Measurements from ENCODE around the gene LRRK1. TPM values are rescaled to one million over a fixed set of nuclear protein-coding genes. Genes with fewer than 3 reads are reported as not detected.

Gene LRRK1
- total and polyA plus RNA-seq, 2 of the 13 experiments (the other 11 are each of a cell fraction or from before 2014, with no cell fraction given) = 0.13 to 1.2 TPM

DNA sequence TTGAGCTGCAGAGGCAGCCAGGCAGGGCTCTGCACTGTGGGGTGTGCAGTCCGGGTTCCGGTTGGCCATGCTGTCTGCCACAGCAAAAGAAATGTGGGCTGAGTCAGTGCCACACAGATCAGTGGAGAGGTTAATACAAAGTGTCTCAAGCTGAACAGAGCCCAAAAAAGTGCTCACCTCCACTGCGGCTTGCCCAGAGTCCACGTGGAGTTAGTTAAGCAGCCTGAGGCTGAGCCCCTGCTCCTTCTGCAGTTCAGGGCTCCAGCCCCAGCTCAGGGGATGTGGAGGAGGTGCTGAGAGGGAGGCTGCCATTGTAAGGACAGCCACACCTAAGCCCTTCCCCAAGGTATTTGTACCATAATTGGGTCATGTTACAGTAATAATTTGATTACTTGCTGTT lies 85.3 kb downstream of the LRRK1 start:
- H3K27me3 ChIP-seq (ENCODE audit: control insufficient read depth in 1 of 2, insufficient read depth in 2 of 2, low read length in 2 of 2) = peaks cover 0 to 27% of the 10 kb centered on the region in 2 experiments; a peak in 4 of 5 replicates
- in situ Hi-C loops (cut with HindIII; ENCODE audit: extremely low pct_ligation_motif_present, low pct_unique_long_range_greater_than_20kb) (loop anchor here (25.0 kb wide), 1 partner anchor 342 kb away; no protein-coding TSS in a partner anchor), intact Hi-C loops (cut with micrococcal nuclease; ENCODE audit: unreplicated experiment) (no loop called here)
- H3K79me2 ChIP-seq (ENCODE audit: insufficient read depth, low read length) = no peaks in the 10 kb centered on the region
- no peak overlapping the region for H3K4me2 ChIP-seq (ENCODE audit: low read depth, low read length)
- POLR2A ChIA-PET = no interaction called here
- peaks cover 18% of the 10 kb centered on the region for H3K4me1 ChIP-seq (ENCODE audit: insufficient read depth, low read length)
- H3K9me3 ChIP-seq (ENCODE audit: low read length) = 0 out of 2 replicates have a peak, but pooled peaks cover 6% of the 10 kb centered on the region
- BruUV-seq (replicated peaks) = no TSS peak
- DNase-seq (ENCODE audit: low spot score) (no peak), ATAC-seq (no peak), FAIRE-seq (no peak)
- H4K20me1 ChIP-seq (ENCODE audit: insufficient read depth, low read length) = no peaks in the 10 kb centered on the region
- TF ChIP-seq ZNF30 (CRISPR knock-in tag; IDR thresholded peaks at IDR 0.05) (no peak), NR2C2 (CRISPR knock-in tag; IDR thresholded peaks at IDR 0.05; ENCODE audit: borderline replicate concordance) (no peak), NRL (CRISPR knock-in tag; IDR thresholded peaks at IDR 0.05; ENCODE audit: borderline replicate concordance) (no peak), ZEB1 (IDR thresholded peaks at IDR 0.05; ENCODE audit: insufficient replicate concordance, low read depth) (no peak), ATF1 (CRISPR knock-in tag; IDR thresholded peaks at IDR 0.05) (no peak), ZKSCAN8 (CRISPR knock-in tag; IDR thresholded peaks at IDR 0.05; ENCODE audit: borderline replicate concordance) (no peak), HNF4G (IDR thresholded peaks at IDR 0.05; ENCODE audit: borderline replicate concordance, low read depth, low read length) (no peak), HNF4G (CRISPR knock-in tag; IDR thresholded peaks at IDR 0.05; ENCODE audit: borderline replicate concordance, low read depth) (no peak), NR1H2 (CRISPR knock-in tag; IDR thresholded peaks at IDR 0.05; ENCODE audit: borderline replicate concordance, low read depth) (no peak)
- TF ChIP-seq, protein P1, sequence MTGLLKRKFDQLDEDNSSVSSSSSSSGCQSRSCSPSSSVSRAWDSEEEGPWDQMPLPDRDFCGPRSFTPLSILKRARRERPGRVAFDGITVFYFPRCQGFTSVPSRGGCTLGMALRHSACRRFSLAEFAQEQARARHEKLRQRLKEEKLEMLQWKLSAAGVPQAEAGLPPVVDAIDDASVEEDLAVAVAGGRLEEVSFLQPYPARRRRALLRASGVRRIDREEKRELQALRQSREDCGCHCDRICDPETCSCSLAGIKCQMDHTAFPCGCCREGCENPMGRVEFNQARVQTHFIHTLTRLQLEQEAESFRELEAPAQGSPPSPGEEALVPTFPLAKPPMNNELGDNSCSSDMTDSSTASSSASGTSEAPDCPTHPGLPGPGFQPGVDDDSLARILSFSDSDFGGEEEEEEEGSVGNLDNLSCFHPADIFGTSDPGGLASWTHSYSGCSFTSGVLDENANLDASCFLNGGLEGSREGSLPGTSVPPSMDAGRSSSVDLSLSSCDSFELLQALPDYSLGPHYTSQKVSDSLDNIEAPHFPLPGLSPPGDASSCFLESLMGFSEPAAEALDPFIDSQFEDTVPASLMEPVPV (CRISPR knock-in tag; IDR thresholded peaks at IDR 0.05) = no peak
- H3K27ac ChIP-seq (ENCODE audit: extremely low read length, insufficient read depth, low read length) = no peak overlapping the region
- 38% methylated on average over 4 of the region's 4 CpGs for WGBS (ENCODE audit: low lambda C conversion rate)
- no peak overlapping the region for H3K9ac ChIP-seq (ENCODE audit: insufficient read depth, low read depth, low read length)
- no peak overlapping the region for H2AFZ ChIP-seq (ENCODE audit: low read length)
- CTCF ChIA-PET (ENCODE audit: low intra/inter-chr PET ratio, low total read pairs) = interaction anchor here (5.0 kb wide), 1 partner anchor 87 kb away, joined by 63 read pairs; the partner anchor contains the start of gene LRRK1
- H3K36me3 ChIP-seq (replicated peaks in 1 of 2; ENCODE audit: control insufficient read depth in 1 of 2, insufficient read depth in 2 of 2, low read length in 2 of 2) = no peaks in the 10 kb centered on the region
- no peak overlapping the region for H3K4me3 ChIP-seq (replicated peaks in 1 of 3; ENCODE audit: insufficient read depth in 1 of 3, low read depth in 2 of 3, low read length in 3 of 3)
